HL-60 (cell line): ENCODE results near the gene PFDN4.

ENCODE experiments used
- DNase-seq, 2 experiments: peaks; one replicate each; pipeline ENCODE4 v3.0.0-alpha.2; 2010 to 2020; ENCODE audit warnings: low read depth in 1 of 2, low spot score in 1 of 2
- H3K27ac ChIP-seq: fragments of 250-450 bp; sonication (Bioruptor Pico); replicated peaks from 2 replicates; pipeline ENCODE4 v1.5.1; 2020; ENCODE audit warnings: mild to moderate bottlenecking, moderate library complexity
- H3K27me3 ChIP-seq: fragments of 250-450 bp; sonication (Bioruptor Pico); 2 replicates; pipeline ENCODE4 v1.5.1; 2021; ENCODE audit warnings: mild to moderate bottlenecking, moderate library complexity; ENCODE audit not compliant: insufficient read depth, poor library complexity, severe bottlenecking
- H3K4me3 ChIP-seq: replicated peaks from 2 replicates; pipeline ENCODE4 v1.5.1; 2011; ENCODE audit warnings: mild to moderate bottlenecking, control low read depth, low read length; ENCODE audit not compliant: insufficient read depth
- CTCF ChIP-seq: IDR thresholded peaks from one replicate; pipeline ENCODE4 v1.5.1; 2011; ENCODE audit warnings: low read length, control low read depth, inconsistent platforms; ENCODE audit not compliant: insufficient read depth
- GABPA ChIP-seq: IDR thresholded peaks from 2 replicates; pipeline ENCODE4 v1.6.1; 2012; ENCODE audit warnings: low read depth
- POLR2AphosphoS5 ChIP-seq: IDR thresholded peaks from 2 replicates; pipeline ENCODE4 v1.6.1; 2012; ENCODE audit warnings: low read depth
- REST ChIP-seq: IDR thresholded peaks from 2 replicates; pipeline ENCODE4 v1.6.1; 2012; ENCODE audit warnings: low read depth; ENCODE audit not compliant: insufficient replicate concordance
- SPI1 ChIP-seq: IDR thresholded peaks from 2 replicates; pipeline ENCODE4 v1.6.1; 2012; ENCODE audit warnings: low read depth, mild to moderate bottlenecking, borderline replicate concordance

PFDN4 gene

GRCh38 chr20:54227241-54227640 is 19.4 kb downstream of the PFDN4 start:
- H3K4me3 ChIP-seq = no peak overlapping the region
- H3K27ac ChIP-seq = no peak overlapping the region
- H3K27me3 ChIP-seq = no peaks in the 10 kb centered on the region
- no peak for TF ChIP-seq GABPA
- peak; percentile 73 for TF ChIP-seq SPI1
- no peak for TF ChIP-seq REST
- no peak for TF ChIP-seq CTCF
- DNase-seq = no peak

GRCh38 chr20:54227751-54228150 is 19.9 kb downstream of the PFDN4 start:
- TF ChIP-seq CTCF = no peak
- TF ChIP-seq SPI1 = peak; percentile 64; the same call in 1 of the 2 replicates
- H3K4me3 ChIP-seq = no peak overlapping the region
- peak in 1 of 2 experiments; percentile 34 for DNase-seq
- no peaks in the 10 kb centered on the region for H3K27me3 ChIP-seq
- H3K27ac ChIP-seq = no peak overlapping the region

GRCh38 chr20:54228841-54229240 is 21.0 kb downstream of the PFDN4 start:
- no peak for DNase-seq
- no peak overlapping the region for H3K4me3 ChIP-seq
- no peaks in the 10 kb centered on the region for H3K27me3 ChIP-seq
- TF ChIP-seq SPI1 (no peak), REST (no peak), GABPA (no peak), CTCF (no peak), POLR2AphosphoS5 (no peak)
- no peak overlapping the region for H3K27ac ChIP-seq

- DNase-seq = no peak
- Histone ChIP-seq H3K4me3 (no peak overlapping the region), H3K27me3 (peaks cover 2% of the 10 kb centered on the region), H3K27ac (no peak overlapping the region)
- TF ChIP-seq REST = no peak
- no peak for TF ChIP-seq POLR2AphosphoS5
Measured at GRCh38 chr20:54229566-54230160, 21.8 kb downstream of the PFDN4 start.
